Calu3 (cell line): ENCODE results near the gene DCTN5. TPM values are rescaled to one million over a fixed set of nuclear protein-coding genes. Genes with fewer than 3 reads are reported as not detected.

Source experiments
- BruUV-seq: library from RNA; stranded (reverse); fragments of 400-500 nt; replicated peaks from 2 replicates; lab custom pipeline; 2021; lab: Mats Ljungman, UMichigan
- CTCF ChIA-PET: fragments of 300-600 bp; sonication (Branson Sonifier 250); formaldehyde crosslinking; loops from one replicate; lab custom pipeline; 2022; ENCODE audit warnings: antibody characterized with exemption; lab: Charles Lee
- DNase-seq: peaks from one replicate; pipeline ENCODE4 v3.0.0; 2022
- H3K27ac Mint-ChIP-seq: one replicate; pipeline ENCODE4 v1.8.0; 2022; ENCODE audit warnings: mixed read lengths; ENCODE audit not compliant: unreplicated experiment
- H3K27me3 Mint-ChIP-seq: one replicate; pipeline ENCODE4 v1.8.0; 2022; ENCODE audit warnings: mixed read lengths; ENCODE audit not compliant: unreplicated experiment
- H3K36me3 Mint-ChIP-seq: one replicate; pipeline ENCODE4 v1.8.0; 2022; ENCODE audit warnings: mild to moderate bottlenecking, moderate library complexity, mixed read lengths; ENCODE audit not compliant: insufficient read depth, unreplicated experiment
- H3K4me1 Mint-ChIP-seq: one replicate; pipeline ENCODE4 v1.8.0; 2022; ENCODE audit warnings: mild to moderate bottlenecking, low read depth, mixed read lengths; ENCODE audit not compliant: unreplicated experiment
- H3K4me3 Mint-ChIP-seq: one replicate; pipeline ENCODE4 v1.8.0; 2022; ENCODE audit warnings: mild to moderate bottlenecking, low read depth, moderate library complexity, mixed read lengths; ENCODE audit not compliant: unreplicated experiment
- H3K9me3 Mint-ChIP-seq: one replicate; pipeline ENCODE4 v1.8.0; 2022; ENCODE audit warnings: low read depth, mixed read lengths; ENCODE audit not compliant: unreplicated experiment
- intact Hi-C: fragments of 100-400 bp; cut with micrococcal nuclease; formaldehyde crosslinking; loops from one replicate; pipeline ENCODE4 v1.10.0; 2022; ENCODE audit not compliant: unreplicated experiment
- total RNA-seq: library from RNA; stranded (reverse); gene quantifications from 2 replicates; pipeline ENCODE4 v1.2.3, GENCODE V29; 2022
- TF ChIP-seq, protein P1 (sequence below): fragments of 200-600 bp; IDR thresholded peaks from one replicate; pipeline ENCODE4 v1.8.0; 2022; ENCODE audit warnings: antibody characterized with exemption; ENCODE audit not compliant: unreplicated experiment

The DCTN5 gene
- total RNA-seq, 1 experiment from 2014 or later = 155 TPM

DNA sequence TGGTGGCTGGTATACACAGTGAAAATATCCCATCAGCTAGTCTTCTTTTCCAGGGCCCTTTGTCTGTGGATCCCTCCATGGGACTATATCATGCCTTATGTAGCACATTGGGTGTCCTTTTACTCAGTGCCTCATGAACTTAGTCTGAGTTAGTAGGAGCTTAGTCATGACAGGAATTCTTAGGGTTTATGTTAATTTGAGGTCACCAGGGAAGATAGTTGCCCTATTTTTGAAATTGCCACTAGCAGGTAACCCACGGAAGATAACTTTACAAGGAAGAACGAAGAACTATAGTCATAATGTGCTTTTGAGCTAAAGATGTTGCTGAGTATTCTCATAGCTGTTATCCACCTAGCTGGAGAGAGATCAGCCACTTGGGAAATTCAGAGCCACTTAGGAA is 22.7 kb downstream of the DCTN5 start:
- intact Hi-C loops = no loop called here
- Mint-ChIP-seq H3K27ac (no peak overlapping the region), H3K9me3 (no peaks in the 10 kb centered on the region), H3K4me3 (no peak overlapping the region), H3K27me3 (no peaks in the 10 kb centered on the region), H3K36me3 (peaks cover 35% of the 10 kb centered on the region), H3K4me1 (peaks cover under 1% of the 10 kb centered on the region)
- BruUV-seq = no TSS peak
- CTCF ChIA-PET = no interaction called here
- no peak for DNase-seq
- TF ChIP-seq, protein P1, sequence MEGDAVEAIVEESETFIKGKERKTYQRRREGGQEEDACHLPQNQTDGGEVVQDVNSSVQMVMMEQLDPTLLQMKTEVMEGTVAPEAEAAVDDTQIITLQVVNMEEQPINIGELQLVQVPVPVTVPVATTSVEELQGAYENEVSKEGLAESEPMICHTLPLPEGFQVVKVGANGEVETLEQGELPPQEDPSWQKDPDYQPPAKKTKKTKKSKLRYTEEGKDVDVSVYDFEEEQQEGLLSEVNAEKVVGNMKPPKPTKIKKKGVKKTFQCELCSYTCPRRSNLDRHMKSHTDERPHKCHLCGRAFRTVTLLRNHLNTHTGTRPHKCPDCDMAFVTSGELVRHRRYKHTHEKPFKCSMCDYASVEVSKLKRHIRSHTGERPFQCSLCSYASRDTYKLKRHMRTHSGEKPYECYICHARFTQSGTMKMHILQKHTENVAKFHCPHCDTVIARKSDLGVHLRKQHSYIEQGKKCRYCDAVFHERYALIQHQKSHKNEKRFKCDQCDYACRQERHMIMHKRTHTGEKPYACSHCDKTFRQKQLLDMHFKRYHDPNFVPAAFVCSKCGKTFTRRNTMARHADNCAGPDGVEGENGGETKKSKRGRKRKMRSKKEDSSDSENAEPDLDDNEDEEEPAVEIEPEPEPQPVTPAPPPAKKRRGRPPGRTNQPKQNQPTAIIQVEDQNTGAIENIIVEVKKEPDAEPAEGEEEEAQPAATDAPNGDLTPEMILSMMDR = no peak

DNA sequence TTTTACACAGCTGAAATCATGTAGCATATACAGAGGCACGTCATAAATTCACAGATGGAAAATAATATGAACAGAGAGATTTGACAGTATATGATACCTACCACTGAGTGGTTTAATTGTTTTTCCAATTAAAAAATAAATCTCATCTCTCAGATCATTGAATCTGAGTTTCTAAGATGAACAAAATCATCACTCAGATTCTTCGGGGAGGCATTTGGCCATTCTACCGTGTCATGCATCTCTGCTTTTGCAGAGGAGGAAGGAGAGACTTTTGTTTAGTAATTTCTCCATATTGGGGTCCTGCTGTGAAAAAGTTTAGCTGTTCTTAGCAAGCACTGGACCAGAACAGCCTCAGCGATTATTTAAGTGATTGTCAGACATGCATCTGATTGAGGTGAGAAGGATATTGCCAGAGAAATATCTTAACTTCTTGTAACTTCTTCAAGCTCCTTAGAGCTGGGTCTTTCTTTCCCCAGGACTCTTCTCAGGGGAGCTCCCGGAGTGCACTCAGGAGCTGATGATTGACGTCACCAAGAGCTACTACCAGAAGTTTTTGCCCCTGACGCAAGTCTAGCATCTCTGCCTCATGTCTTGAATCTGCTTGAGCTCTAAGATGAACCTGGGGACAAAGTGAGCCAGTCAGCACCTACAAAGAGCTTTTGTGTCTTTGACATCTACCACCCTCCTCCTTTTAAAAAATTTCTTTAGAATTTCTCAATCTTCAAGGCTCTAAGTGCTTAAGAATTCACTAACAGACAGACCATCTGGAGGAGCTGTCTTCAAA is 25.5 kb downstream of the DCTN5 start:
- no peaks in the 10 kb centered on the region for H3K27me3 Mint-ChIP-seq
- intact Hi-C loops = no loop called here

DNA sequence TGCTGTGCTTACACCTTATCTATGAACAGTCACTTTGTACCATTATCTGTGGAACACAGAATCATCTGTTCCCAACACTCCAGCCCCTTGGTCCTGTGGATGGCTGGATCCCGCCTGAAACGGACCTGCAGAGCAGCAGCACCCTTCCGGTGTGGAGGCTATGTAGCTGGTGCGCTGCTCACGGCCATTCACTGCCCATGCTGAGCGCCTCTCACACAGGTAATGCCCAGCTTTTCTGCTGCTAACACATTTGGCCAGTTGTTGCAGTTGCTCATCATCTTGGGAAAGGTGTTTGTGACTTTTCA is 26.0 kb downstream of the DCTN5 start:
- intact Hi-C loops = no loop called here
- Mint-ChIP-seq H3K27me3 (no peaks in the 10 kb centered on the region), H3K27ac (no peak overlapping the region), H3K4me1 (peaks cover 12% of the 10 kb centered on the region), H3K9me3 (no peaks in the 10 kb centered on the region), H3K4me3 (no peak overlapping the region), H3K36me3 (peaks cover 25% of the 10 kb centered on the region)
- CTCF ChIA-PET = interaction anchor here (2.0 kb wide), 1 partner anchor 11 kb away, joined by 6 read pairs; the partner anchor contains the start of gene PLK1
- no peak for DNase-seq
- TF ChIP-seq, protein P1 = no peak
- BruUV-seq = no TSS peak

More for the DNA sequence above, 25.5 kb downstream of the DCTN5 start:
- no peak overlapping the region for H3K27ac Mint-ChIP-seq
- peaks cover 12% of the 10 kb centered on the region for H3K4me1 Mint-ChIP-seq
- H3K4me3 Mint-ChIP-seq = no peak overlapping the region
- CTCF ChIA-PET = no interaction called here
- H3K9me3 Mint-ChIP-seq = no peaks in the 10 kb centered on the region
- peaks cover 30% of the 10 kb centered on the region for H3K36me3 Mint-ChIP-seq
- DNase-seq = no peak
- TF ChIP-seq, protein P1 = no peak
- BruUV-seq = no TSS peak

DNA sequence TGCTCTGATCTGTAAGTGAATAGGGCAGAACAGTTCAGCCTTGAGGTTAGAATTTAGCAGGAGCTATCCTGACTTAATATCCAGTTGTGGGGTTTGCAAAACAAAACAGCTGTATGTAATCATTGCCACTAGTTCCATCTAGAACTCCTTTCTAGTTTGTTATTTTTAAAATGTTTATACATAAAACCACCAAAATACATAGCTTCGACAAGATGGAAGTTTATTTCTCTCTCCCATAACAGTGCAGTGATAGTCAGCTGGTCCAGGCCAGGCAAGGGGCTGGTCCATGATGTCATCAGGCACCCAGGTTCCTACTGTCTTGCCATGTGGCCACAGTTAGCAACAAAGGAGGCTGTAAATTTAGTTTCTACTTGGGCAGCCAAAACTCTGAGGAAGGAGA is 27.0 kb downstream of the DCTN5 start:
- H3K27ac Mint-ChIP-seq = no peak overlapping the region
- H3K9me3 Mint-ChIP-seq = no peaks in the 10 kb centered on the region
- DNase-seq = no peak
- H3K4me3 Mint-ChIP-seq = no peak overlapping the region
- BruUV-seq = no TSS peak
- H3K36me3 Mint-ChIP-seq = peaks cover 24% of the 10 kb centered on the region
- intact Hi-C loops = no loop called here
- TF ChIP-seq, protein P1 = no peak
- H3K27me3 Mint-ChIP-seq = no peaks in the 10 kb centered on the region
- peaks cover 12% of the 10 kb centered on the region for H3K4me1 Mint-ChIP-seq
- CTCF ChIA-PET = interaction anchor here (0.6 to 2.0 kb wide), 2 partner anchors 10 to 611 kb away, joined by 3 to 6 read pairs; partner anchors contain the start of gene PLK1
